ENCODE data around the gene ADRA2B.
"Not testable (repeated sequence)": the region's sequence is repeated elsewhere in the genome, so short reads cannot be mapped to it uniquely, and the experiment has no call there.

ADRA2B gene

DNA sequence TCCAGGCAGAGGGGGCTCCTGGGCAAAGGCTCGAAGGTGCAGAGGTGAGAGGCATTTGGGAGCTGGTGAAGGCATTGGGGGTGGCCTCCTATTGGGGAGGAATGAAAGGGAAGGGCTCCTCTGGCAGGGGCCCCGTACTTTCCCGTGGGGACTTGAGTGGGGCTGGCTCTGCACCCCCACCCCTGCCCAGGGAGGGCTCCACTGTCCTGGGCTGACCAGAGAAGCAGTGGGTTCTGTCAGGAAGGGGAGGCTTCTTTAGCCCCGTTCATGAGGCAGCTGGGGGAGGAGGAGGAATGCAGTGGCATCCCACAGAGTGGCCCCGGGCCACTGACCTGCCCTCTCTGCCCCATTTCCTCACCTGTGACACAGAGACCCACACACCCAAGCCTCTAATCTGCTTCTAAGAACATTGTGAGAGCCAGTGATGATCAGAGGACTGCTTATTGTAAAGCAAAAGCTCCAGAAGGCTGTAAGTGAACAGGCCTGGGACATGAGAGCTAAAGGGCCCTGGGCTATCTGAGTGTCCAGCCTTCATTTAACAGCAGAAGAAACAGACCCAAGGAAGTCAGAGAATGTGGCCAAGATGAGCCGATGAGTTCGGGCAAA lies 43.1 kb downstream of the ADRA2B start:
- TF ChIP-seq ZFX (IDR thresholded peaks at IDR 0.05) = no peak
- TF ChIP-seq, protein P1, sequence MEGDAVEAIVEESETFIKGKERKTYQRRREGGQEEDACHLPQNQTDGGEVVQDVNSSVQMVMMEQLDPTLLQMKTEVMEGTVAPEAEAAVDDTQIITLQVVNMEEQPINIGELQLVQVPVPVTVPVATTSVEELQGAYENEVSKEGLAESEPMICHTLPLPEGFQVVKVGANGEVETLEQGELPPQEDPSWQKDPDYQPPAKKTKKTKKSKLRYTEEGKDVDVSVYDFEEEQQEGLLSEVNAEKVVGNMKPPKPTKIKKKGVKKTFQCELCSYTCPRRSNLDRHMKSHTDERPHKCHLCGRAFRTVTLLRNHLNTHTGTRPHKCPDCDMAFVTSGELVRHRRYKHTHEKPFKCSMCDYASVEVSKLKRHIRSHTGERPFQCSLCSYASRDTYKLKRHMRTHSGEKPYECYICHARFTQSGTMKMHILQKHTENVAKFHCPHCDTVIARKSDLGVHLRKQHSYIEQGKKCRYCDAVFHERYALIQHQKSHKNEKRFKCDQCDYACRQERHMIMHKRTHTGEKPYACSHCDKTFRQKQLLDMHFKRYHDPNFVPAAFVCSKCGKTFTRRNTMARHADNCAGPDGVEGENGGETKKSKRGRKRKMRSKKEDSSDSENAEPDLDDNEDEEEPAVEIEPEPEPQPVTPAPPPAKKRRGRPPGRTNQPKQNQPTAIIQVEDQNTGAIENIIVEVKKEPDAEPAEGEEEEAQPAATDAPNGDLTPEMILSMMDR (conservative IDR thresholded peaks at IDR 0.05) = no peak
- H3K27ac ChIP-seq = no peak overlapping the region

DNA sequence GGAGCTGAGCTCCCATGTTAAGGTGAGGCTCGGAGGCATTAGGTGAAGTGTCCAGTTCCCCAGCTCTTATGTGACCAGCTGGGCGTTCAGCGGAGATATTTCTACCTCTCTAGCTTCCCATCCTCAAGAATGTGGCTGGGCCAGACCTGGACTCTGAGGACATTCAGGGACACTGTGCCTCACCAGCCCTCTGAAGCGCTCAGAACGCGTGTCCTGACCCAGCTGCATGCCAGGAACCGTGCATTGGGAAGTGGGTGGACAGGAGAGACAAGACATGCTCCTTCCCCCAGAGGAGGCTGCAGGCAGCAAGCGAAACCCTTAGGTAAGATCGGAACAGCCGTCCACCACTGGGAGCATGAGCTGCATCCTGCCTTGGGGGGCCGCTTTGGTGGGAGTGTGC lies 43.6 kb downstream of the ADRA2B start:
- no peak for TF ChIP-seq ZFX (IDR thresholded peaks at IDR 0.05)
- TF ChIP-seq, protein P1 (conservative IDR thresholded peaks at IDR 0.05) = no peak
- no peak overlapping the region for H3K27ac ChIP-seq

DNA sequence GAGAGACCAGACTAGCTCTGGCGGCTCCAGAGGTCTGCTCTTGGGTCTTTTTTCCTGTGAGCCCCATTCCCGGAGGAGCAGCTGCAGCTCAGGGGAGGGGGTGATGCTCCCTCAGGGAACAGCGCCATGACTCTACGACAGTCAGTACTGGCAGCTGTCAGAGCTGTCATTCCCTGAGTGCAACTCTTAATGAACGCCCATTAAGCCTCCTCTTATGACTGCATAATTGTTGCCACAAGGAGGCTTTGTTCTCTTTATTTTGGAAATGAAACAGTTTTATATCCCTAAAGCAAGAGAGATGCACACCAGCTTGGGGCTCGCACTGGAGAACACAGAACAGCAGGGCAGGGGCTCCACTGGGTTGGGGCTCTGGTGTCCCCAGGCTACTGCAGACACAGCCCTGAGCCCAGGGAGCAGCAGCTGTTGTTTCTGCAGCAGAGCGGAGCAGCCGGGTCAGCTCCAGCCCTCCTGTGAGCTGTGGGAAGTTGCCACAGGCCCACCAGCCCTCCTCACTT lies 44.3 kb downstream of the ADRA2B start:
- H3K27ac ChIP-seq = not testable (repeated sequence)

DNA sequence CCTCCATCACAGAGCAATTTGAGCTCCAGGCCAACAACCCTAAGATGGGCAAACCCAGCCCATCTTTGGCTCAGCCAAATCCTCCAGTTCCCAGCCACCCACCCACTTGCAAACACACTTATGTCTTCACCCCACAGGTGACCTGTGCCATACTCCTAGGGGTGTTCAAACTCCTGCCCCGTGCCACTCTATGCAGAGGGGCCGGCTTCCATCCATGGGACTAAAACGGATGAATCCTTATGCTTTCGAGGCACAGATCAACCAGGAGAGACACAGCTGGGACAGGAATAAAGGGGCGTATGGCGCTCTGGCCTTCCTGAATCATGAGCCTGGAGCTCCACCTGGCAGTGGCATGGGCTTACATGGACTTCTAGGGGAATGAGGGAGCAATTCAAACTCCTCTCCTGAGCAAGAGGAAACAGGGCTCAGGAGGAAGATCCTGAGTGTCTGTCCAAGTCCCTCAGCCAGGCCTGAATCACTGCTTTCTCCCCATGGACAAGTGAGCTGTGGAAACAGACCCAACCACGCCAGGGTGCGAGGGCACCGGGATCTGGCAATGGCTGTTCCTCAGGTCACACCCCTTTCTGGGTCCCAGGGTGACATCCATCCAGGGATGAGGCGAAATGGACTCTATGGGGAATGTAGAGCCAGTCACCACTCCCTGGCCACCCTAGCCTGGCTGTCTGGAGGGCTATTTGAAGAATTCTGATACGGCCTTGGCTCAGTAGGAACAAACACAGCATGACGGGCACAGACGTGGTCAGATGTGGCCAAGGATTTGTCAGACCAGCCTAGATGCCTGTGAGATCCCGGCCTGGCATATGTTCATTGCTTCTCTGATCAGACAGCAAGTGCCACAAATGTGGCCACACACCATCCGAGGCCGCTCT lies 45.0 kb downstream of the ADRA2B start:
- not testable (repeated sequence) for H3K27ac ChIP-seq

DNA sequence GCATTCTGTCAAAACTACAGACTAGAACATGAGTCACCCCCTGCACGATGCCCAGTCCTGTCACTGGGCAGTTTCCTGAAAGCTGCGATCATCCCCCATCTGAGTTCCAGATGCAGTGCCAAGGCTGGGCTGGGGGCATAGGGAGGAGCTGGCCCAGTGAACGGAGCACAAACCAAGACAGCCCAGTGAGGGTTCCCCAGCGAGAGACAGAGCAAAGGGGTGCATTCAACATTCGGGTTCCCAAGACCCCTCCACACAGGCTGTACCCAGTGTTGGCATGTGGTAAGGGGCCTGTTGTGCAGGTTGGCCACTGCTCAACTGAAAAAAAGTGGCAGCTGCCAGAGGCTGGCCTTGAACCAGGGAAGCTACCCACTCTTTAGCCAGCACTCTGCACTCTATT lies 46.0 kb downstream of the ADRA2B start:
- not testable (repeated sequence) for H3K27ac ChIP-seq

DNA sequence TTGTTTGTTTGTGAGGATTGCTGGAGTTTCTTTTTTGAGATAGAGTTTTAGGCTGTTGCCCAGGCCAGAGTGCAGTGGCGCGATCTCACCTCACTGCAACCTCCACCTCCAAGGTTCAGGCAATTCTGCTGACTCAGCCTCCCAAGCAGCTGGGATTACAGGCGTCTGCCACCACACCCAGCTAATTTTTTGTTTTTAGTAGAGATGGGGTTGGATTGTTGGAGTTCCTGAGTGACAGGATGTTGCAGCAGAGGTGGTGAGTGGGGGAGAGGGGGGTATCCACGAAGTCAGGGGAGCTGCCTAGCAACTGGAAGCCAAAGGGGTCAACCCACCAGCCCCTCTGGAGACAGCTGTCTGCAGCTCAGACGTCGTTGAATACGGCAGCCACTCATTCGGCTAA lies 46.5 kb downstream of the ADRA2B start:
- not testable (repeated sequence) for H3K27ac ChIP-seq

DNA sequence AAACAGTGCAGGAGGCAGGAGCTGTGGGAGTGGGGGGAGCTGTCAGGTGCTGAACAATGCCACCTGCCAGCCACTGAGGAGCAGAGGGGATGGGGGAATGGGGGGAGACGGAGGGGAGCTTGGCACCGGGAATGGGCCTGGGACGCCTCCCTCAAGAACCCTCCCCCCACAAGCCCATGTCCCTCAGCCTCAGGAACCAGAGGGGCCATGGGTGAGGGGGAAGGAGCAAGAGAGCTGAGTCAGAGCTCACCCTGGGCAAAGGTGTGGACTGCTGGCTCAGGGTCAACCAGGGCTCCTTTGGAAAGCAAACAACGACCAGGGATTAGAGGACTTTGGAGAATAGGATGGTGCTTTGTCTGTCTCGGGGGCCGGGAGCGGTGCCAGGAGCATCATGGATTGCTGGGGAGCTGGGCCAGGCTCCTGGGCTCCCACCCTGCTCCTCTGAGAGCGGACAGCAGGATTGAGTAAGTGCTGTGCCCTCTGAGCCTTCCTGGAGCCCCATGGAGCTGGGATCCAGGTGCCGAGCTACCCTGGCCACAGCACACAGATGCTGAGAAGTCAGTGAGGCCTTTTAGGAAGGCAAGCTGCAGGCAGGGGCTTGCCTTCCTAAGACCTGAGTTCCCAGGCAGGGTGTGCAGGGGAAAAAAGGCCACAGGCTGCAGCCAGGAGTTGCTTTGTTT lies 48.3 kb downstream of the ADRA2B start:
- H3K27ac ChIP-seq = not testable (repeated sequence)

DNA sequence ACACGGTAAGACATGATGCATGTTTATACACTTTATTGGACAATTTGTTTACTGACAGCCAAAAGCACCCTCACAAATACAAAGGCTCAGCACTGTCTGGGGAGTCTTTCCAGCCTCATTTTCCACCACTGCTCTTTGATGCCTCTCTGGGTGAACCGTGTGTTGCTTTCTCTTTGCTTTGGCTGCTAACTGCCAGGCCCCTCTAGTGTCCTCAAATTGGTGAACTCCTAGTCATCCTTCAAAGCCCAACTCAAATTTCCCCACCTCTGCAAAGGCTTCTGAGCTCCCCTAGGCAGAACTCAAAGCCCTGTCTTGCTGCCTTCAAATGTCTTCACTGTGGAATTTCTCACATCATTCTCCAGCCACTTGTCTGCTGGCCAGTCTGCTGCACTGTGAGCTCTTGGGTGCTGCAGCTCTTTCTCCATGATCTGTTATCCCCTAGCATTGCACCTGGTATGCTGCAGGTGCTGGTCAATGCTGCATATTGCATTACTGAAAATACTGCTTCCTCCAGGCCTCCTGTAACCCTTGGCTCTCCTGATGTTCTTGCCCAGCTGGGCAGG lies 49.2 kb downstream of the ADRA2B start:
- not testable (repeated sequence) for H3K27ac ChIP-seq

DNA sequence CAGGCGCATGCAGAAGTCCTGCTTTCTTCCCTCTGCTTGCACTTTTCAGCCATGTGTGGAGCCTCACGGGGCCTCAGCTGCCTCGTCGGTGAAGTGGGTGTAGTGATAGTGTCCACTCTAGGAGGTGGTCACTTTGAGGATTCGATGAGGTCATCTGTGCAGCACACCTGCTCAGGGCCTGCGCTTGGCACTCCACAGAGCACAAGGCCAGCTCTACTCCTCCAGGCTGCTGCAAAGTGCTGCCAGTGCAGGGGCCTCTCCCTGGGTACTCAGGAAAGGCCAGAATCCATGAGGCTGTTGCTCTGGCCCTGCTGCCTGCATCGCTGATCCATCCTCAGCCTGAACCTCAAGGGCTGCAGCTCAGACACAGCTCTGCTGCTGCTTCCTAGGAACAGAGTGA lies 49.9 kb downstream of the ADRA2B start:
- H3K27ac ChIP-seq = not testable (repeated sequence)

DNA sequence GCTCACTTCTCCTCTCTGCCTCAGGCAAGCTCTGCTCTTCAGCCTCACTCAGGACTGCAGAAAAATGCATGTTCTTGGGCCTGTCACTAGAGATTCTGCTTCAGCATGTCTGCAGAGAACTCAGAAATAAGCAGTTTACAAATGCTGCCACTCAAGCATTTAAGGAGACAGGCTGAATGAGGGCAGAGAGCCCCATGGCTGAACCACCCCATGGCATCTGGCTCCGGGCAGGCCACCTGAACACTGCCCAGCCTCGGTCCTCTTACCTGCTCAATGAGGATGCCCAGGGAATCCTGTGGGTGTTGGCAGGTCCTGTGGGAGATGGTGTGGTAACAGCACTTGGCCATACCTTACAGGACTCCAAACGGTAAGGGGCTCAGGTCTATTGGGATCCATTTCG lies 50.4 kb downstream of the ADRA2B start:
- not testable (repeated sequence) for H3K27ac ChIP-seq

DNA sequence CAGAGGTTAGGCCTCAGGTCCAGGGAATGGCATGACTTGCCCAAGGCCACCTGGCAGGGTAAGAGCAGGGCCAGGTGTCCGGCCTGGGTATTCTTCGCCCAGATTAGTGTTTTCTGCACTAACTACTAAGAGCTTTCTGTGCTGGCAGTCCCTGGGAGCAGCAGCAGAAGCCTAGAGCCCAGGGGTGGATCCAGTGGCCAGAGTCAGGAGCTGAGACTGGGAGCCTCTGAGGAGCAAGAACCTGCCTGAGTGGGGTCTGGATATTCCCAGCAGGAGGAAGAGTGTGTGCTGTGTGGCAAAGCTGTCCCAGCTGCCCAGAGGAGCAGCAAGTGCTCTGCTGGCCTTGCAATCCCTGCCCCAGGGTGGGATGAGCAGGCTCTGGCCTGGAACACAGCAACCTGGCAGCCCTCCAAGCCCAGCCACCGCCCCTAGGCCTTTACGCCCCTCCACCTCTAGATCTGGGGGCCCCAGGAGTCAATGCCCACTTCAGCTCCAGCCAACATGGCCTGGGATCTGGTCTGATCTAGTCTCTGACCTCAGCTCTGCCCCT lies 50.9 kb downstream of the ADRA2B start:
- H3K27ac ChIP-seq = no peak overlapping the region
- TF ChIP-seq, protein P1 (conservative IDR thresholded peaks at IDR 0.05) = no peak
- TF ChIP-seq ZFX (IDR thresholded peaks at IDR 0.05) = no peak

DNA sequence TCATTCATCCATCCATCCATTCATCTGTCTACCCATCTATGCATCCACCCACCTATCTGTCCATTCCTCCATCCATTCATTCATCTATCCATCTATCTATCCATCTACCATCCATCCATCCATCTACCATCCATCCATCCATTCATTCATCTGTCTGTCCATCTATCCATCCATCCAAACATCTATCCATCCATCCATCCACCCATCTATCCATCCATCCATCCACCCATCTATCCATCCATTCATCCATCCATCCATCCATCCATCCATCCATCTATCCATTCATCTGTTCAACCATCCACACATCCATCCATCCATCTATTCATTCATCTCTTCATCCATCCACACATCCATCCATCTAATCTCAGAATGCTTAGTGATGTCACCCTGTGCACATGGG lies 51.6 kb downstream of the ADRA2B start:
- not testable (repeated sequence) for H3K27ac ChIP-seq

DNA sequence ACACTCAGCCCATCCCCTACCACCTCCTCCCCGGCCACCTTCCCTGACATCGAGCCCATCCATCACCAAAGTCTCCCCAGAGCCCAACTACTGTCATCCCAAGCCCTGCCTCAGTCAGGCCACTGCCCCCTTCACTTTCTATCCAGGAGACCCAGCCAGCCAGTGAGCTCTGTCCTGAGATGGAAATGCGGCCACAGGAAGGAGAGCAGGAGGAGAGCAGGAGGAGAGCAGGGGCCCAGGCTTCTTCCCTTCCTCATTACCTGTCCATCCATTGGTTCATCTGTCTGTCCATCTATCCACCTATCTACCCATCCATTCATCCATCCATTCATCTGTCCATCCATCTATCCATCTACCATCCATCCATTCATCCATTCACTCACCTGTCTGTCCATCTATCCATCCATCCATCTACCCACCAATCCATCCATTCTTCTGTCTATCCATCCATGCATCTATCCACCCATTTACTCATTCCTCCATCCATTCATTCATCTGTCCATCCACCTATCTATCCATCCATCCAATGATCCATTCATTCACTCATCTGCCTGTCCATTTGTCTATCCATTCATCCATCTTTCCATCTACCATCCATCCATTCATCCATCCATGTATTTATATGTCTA lies 52.2 kb downstream of the ADRA2B start:
- not testable (repeated sequence) for H3K27ac ChIP-seq

DNA sequence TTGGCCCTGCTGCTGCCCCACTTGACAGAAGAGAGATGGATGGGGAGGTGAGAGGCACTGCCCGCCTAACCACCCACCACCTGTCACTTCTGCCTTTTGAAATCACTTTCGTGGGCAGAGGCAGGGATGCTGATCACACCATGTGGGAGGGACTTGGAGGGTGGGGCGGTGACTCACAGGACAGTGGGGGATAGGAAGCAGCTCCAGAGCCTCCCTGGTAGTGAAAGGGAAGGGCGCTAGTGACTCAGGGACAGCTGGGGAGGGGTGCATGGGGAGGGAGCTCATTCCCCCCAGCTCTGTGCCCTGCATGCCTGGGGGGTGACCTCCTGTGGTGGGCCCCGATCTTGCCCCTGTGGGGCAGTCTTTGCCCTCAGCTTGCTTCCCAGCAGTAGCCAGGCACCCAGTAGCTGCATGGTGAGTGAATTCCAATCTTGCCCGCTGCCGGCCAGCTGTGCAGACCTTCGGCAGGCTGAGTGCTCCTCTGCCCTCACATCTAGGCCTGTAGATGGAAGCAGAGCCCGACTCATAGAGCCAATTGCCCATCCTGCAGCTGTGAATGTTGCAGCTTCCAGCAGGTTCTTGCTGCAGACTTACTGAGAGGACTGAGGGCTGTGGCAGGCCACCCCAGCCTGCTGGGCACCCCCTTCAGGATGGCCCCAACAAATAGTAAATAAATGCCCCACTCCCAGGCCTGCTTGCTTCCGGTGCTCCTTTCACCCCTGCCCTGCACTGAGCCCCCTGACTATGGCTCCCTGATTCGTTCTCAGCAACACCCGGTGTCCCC lies 53.1 kb downstream of the ADRA2B start:
- not testable (repeated sequence) for H3K27ac ChIP-seq

All from C4-2B (cell line).